Liver (tissue), 3 donors: ENCODE measurements around the gene CHADL.

Experiments used
- FOXA1 ChIP-seq: IDR thresholded peaks from 2 replicates; pipeline ENCODE4 v1.6.1; 2016; ENCODE audit warnings: antibody characterized with exemption
- GABPA ChIP-seq, 2 donors: IDR thresholded peaks in 1 of 2; conservative IDR thresholded peaks in 1 of 2; 2 replicates each; pipeline ENCODE4 v1.6.1; 2016; ENCODE audit warnings: antibody characterized with exemption in 2 of 2, mild to moderate bottlenecking in 1 of 2, moderate library complexity in 1 of 2
- JUND ChIP-seq, 2 donors: IDR thresholded peaks; 2 replicates each; pipeline ENCODE4 v1.6.1; 2016; ENCODE audit warnings: antibody characterized with exemption in 2 of 2
- RXRA ChIP-seq, 2 donors: IDR thresholded peaks; 2 replicates each; pipeline ENCODE4 v1.6.1; 2017 to 2018; ENCODE audit warnings: antibody characterized with exemption in 2 of 2, mild to moderate bottlenecking in 1 of 2
- SP1 ChIP-seq: IDR thresholded peaks from 2 replicates; pipeline ENCODE4 v1.6.1; 2018; ENCODE audit warnings: antibody characterized with exemption, mild to moderate bottlenecking
- TAF1 ChIP-seq: conservative IDR thresholded peaks from 2 replicates; pipeline ENCODE4 v1.6.1; 2016; ENCODE audit warnings: antibody characterized with exemption, mild to moderate bottlenecking
- YY1 ChIP-seq: IDR thresholded peaks from 2 replicates; pipeline ENCODE4 v1.6.1; 2016; ENCODE audit warnings: antibody characterized with exemption, mild to moderate bottlenecking
- TF ChIP-seq, protein P1 (sequence below): fragments of 150-350 bp; IDR thresholded peaks from 2 replicates; pipeline ENCODE4 v1.5.1; 2017; ENCODE audit warnings: improper control_type of control experiment, low read depth, low read length; ENCODE audit not compliant: missing input control
- TF ChIP-seq, protein P2 (sequence below): IDR thresholded peaks from 2 replicates; pipeline ENCODE4 v1.6.1; 2016; ENCODE audit warnings: antibody characterized with exemption
- TF ChIP-seq, protein P3 (sequence below): IDR thresholded peaks from 2 replicates; pipeline ENCODE4 v1.6.1; 2016; ENCODE audit warnings: antibody characterized with exemption
- donor health status: healthy.
- donor health status: healthy.

DNA sequence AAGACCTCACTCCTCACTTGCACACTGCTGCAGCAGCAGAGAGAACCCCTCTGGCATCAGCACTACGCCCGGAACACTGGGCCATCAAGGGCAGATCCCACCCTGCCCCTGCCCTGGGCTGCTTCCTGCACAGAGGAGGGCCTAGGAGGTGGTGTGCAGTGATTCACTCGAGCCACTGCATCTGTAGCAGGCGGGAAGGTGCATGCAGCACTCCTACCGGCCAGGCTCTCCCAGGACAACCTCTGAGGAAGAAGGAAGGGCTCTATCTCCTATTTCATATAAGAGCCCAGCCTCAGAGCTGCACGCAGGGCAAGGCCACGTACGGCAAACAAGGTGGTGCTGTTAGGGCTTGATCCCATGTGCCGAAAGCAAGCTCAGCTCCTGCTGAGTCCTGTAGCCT lies 31.1 kb upstream of the CHADL start:
- TF ChIP-seq TAF1 (no peak), YY1 (no peak), JUND (IDR thresholded peaks at IDR 0.05) (no peak), FOXA1 (no peak), RXRA (IDR thresholded peaks at IDR 0.05) (no peak), SP1 (no peak), GABPA (IDR thresholded peaks at IDR 0.05 in 1 of 2, conservative IDR thresholded peaks at IDR 0.05 in 1 of 2) (no peak)
- TF ChIP-seq, protein P1, sequence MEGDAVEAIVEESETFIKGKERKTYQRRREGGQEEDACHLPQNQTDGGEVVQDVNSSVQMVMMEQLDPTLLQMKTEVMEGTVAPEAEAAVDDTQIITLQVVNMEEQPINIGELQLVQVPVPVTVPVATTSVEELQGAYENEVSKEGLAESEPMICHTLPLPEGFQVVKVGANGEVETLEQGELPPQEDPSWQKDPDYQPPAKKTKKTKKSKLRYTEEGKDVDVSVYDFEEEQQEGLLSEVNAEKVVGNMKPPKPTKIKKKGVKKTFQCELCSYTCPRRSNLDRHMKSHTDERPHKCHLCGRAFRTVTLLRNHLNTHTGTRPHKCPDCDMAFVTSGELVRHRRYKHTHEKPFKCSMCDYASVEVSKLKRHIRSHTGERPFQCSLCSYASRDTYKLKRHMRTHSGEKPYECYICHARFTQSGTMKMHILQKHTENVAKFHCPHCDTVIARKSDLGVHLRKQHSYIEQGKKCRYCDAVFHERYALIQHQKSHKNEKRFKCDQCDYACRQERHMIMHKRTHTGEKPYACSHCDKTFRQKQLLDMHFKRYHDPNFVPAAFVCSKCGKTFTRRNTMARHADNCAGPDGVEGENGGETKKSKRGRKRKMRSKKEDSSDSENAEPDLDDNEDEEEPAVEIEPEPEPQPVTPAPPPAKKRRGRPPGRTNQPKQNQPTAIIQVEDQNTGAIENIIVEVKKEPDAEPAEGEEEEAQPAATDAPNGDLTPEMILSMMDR: no peak
- TF ChIP-seq, protein P2, sequence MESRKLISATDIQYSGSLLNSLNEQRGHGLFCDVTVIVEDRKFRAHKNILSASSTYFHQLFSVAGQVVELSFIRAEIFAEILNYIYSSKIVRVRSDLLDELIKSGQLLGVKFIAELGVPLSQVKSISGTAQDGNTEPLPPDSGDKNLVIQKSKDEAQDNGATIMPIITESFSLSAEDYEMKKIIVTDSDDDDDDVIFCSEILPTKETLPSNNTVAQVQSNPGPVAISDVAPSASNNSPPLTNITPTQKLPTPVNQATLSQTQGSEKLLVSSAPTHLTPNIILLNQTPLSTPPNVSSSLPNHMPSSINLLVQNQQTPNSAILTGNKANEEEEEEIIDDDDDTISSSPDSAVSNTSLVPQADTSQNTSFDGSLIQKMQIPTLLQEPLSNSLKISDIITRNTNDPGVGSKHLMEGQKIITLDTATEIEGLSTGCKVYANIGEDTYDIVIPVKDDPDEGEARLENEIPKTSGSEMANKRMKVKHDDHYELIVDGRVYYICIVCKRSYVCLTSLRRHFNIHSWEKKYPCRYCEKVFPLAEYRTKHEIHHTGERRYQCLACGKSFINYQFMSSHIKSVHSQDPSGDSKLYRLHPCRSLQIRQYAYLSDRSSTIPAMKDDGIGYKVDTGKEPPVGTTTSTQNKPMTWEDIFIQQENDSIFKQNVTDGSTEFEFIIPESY: no peak
- TF ChIP-seq, protein P3, sequence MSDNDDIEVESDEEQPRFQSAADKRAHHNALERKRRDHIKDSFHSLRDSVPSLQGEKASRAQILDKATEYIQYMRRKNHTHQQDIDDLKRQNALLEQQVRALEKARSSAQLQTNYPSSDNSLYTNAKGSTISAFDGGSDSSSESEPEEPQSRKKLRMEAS: no peak
